Immature natural killer cell (primary cell): Measurements from ENCODE around the gene ZBTB20. TPM values are rescaled to one million over a fixed set of nuclear protein-coding genes. Genes with fewer than 3 reads are reported as not detected.

Source experiments
- DNase-seq, 3 donors: peaks; one replicate each; pipeline ENCODE4 v3.0.0; 2022; ENCODE audit warnings: mixed read lengths in 1 of 3
- H3K27ac Mint-ChIP-seq, 6 donors: one replicate each; pipeline ENCODE4 v1.8.0; 2020; ENCODE audit warnings: mixed read lengths in 6 of 6, mild to moderate bottlenecking in 5 of 6, inconsistent platforms in 4 of 6, moderate library complexity in 3 of 6
- H3K27me3 Mint-ChIP-seq, 3 donors: one replicate each; pipeline ENCODE4 v1.8.0; 2020 to 2021; ENCODE audit warnings: low read depth in 3 of 3, mild to moderate bottlenecking in 3 of 3, mixed read lengths in 3 of 3, moderate library complexity in 3 of 3, inconsistent platforms in 1 of 3
- H3K36me3 Mint-ChIP-seq, 3 donors: one replicate each; pipeline ENCODE4 v1.8.0; 2020; ENCODE audit warnings: mixed read lengths in 3 of 3, inconsistent platforms in 2 of 3, mild to moderate bottlenecking in 2 of 3
- H3K4me1 Mint-ChIP-seq, 2 donors: one replicate each; pipeline ENCODE4 v1.8.0; 2020; ENCODE audit warnings: inconsistent platforms in 2 of 2, mild to moderate bottlenecking in 2 of 2, mixed read lengths in 2 of 2, moderate library complexity in 1 of 2
- H3K4me3 Mint-ChIP-seq, 5 donors: one replicate each; pipeline ENCODE4 v1.8.0; 2020; ENCODE audit warnings: mild to moderate bottlenecking in 5 of 5, mixed read lengths in 5 of 5, inconsistent platforms in 3 of 5, moderate library complexity in 3 of 5
- H3K9me3 Mint-ChIP-seq, 6 donors: one replicate each; pipeline ENCODE4 v1.8.0; 2020; ENCODE audit warnings: mild to moderate bottlenecking in 6 of 6, mixed read lengths in 6 of 6, inconsistent platforms in 4 of 6, moderate library complexity in 3 of 6
- polyA plus RNA-seq, 3 donors: library from polyadenylated mRNA; unstranded; fragments of 300-500 nt; fragmentation: Illumina TruSeq; gene quantifications; one replicate each; pipeline ENCODE4 v1.2.3, GENCODE V29; 2021

ZBTB20 gene
- polyA plus RNA-seq, 3 donors from 2014 or later, result 7.2 to 21.3 (median 16.5) TPM

GRCh38 chr3:114542359-114542758 lies 604.7 kb downstream of the ZBTB20 start:
- peaks cover 0 to 3% (median 0%) of the 10 kb centered on the region in 3 donors for H3K27me3 Mint-ChIP-seq
- peaks cover 0 to 4% of the 10 kb centered on the region in 2 donors for H3K4me1 Mint-ChIP-seq
- no peak for DNase-seq
- peaks cover 0 to 8% (median 4%) of the 10 kb centered on the region in 3 donors for H3K36me3 Mint-ChIP-seq
- H3K27ac Mint-ChIP-seq, result no peak overlapping the region
- no peak overlapping the region for H3K4me3 Mint-ChIP-seq
- H3K9me3 Mint-ChIP-seq, result no peaks in the 10 kb centered on the region

DNA sequence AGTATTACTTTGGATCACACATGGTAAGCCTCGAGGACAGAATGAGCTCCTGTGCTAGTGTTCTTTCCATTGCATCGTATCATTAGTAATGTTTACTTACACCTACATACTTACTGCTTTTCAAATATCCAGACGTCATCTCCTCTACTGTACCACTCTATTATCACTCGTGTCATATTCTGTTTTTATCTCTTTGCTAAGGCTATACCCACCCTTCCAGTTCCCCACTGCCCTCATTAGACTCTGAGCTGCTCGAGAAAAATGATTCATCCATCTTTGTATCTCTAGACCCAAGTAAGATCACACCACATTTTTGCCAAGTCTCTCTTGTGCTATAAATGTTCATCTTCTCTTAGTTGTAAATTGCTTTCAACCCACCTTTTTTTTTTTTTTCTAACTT lies 607.6 kb downstream of the ZBTB20 start:
- no peak for DNase-seq
- Mint-ChIP-seq H3K4me3 (no peak overlapping the region), H3K36me3 (peaks cover 0 to 4% (median 0%) of the 10 kb centered on the region in 3 donors), H3K4me1 (peaks cover 7 to 9% of the 10 kb centered on the region in 2 donors), H3K27ac (no peak overlapping the region), H3K9me3 (peaks cover 0 to 3% (median 0%) of the 10 kb centered on the region in 6 donors), H3K27me3 (peaks cover 0 to 3% (median 0%) of the 10 kb centered on the region in 3 donors)

GRCh38 chr3:114538211-114538610 lies 608.9 kb downstream of the ZBTB20 start:
- DNase-seq, result no peak
- Mint-ChIP-seq H3K27me3 (peaks cover 0 to 4% (median 0%) of the 10 kb centered on the region in 3 donors), H3K9me3 (peaks cover 0 to 5% (median 0%) of the 10 kb centered on the region in 6 donors), H3K4me1 (peaks cover 20 to 21% of the 10 kb centered on the region in 2 donors), H3K36me3 (peaks cover 0 to 10% (median 4%) of the 10 kb centered on the region in 3 donors), H3K4me3 (no peak overlapping the region), H3K27ac (no peak overlapping the region)

- H3K4me3 Mint-ChIP-seq, result no peak overlapping the region
- peaks cover 21 to 24% of the 10 kb centered on the region in 2 donors for H3K4me1 Mint-ChIP-seq
- peaks cover 6 to 22% (median 8%) of the 10 kb centered on the region in 3 donors for H3K36me3 Mint-ChIP-seq
- peaks cover 0 to 6% (median 2%) of the 10 kb centered on the region in 6 donors for H3K9me3 Mint-ChIP-seq
- no peaks in the 10 kb centered on the region for H3K27me3 Mint-ChIP-seq
- DNase-seq, result no peak
- no peak overlapping the region for H3K27ac Mint-ChIP-seq
Measured at GRCh38 chr3:114528517-114528916, 618.6 kb downstream of the ZBTB20 start.

- Mint-ChIP-seq H3K9me3 (no peaks in the 10 kb centered on the region), H3K36me3 (peaks cover 4 to 9% (median 8%) of the 10 kb centered on the region in 3 donors), H3K27me3 (no peaks in the 10 kb centered on the region), H3K4me1 (peaks cover 8 to 10% of the 10 kb centered on the region in 2 donors), H3K4me3 (no peak overlapping the region), H3K27ac (peak overlapping the region in 1 of 6 donors; percentile 58)
- DNase-seq, result no peak
Measured at GRCh38 chr3:114527036-114527644, 619.9 kb downstream of the ZBTB20 start.

DNA sequence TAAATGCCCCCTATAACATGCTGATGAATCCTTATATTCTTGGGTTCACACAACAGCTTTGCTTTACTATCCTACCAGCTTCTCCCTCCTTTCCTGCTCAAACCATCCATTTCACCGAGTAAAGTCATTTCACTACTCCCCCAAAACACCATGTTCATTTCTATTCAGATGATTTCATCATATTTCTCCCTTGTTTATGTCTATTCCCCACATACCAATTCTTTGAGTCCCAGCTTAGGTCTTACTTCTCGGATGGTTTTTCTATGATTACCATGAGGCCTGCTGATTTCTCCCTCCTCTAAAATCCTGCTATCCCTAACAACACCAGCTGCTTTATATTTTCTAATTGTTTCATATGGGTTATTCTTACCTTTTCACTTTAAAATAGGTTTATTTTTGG lies 621.8 kb downstream of the ZBTB20 start:
- Mint-ChIP-seq H3K36me3 (no peaks in the 10 kb centered on the region), H3K4me1 (no peaks in the 10 kb centered on the region), H3K27ac (no peak overlapping the region), H3K9me3 (no peaks in the 10 kb centered on the region), H3K4me3 (no peak overlapping the region), H3K27me3 (no peaks in the 10 kb centered on the region)
- no peak for DNase-seq

- Mint-ChIP-seq H3K27me3 (peaks cover 0 to 2% (median 0%) of the 10 kb centered on the region in 3 donors), H3K4me3 (no peak overlapping the region), H3K36me3 (no peaks in the 10 kb centered on the region), H3K9me3 (no peaks in the 10 kb centered on the region), H3K27ac (no peak overlapping the region), H3K4me1 (no peaks in the 10 kb centered on the region)
- DNase-seq, result peak in 1 of 3 donors; percentile 17
Measured at GRCh38 chr3:114519415-114519814, 627.7 kb downstream of the ZBTB20 start.

DNA sequence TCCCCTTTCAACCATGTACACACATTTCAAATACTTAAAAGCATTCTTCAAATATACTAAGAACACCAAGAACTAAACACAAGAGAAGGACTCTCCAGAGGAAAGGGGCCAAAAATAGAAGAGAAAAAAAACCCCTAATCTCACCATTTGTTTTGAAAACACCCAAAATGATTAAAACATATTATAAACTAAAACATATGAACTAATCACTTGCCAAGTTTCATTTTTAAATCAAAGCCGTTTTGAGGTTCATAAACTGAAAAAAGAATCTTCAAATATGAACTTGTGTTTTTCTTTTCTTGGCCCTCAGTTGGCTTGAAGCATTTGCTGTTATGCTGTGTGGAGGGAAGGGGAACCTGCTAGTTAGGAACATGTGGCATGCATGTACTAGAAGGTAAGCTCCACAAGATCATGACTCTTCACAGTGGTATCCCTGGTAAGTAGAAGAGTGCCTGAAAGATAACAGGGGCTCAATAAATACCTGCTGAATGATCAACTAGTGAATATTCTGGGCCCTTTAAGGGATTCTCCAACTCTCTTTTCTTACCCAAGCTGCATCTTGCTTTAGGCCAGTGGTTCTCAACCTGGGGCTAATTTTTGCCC lies 628.8 kb downstream of the ZBTB20 start:
- H3K36me3 Mint-ChIP-seq, result no peaks in the 10 kb centered on the region
- no peaks in the 10 kb centered on the region for H3K9me3 Mint-ChIP-seq
- no peak overlapping the region for H3K4me3 Mint-ChIP-seq
- no peak overlapping the region for H3K27ac Mint-ChIP-seq
- no peaks in the 10 kb centered on the region for H3K4me1 Mint-ChIP-seq
- peaks cover 0 to 2% (median 0%) of the 10 kb centered on the region in 3 donors for H3K27me3 Mint-ChIP-seq
- DNase-seq, result no peak

- H3K36me3 Mint-ChIP-seq, result no peaks in the 10 kb centered on the region
- no peaks in the 10 kb centered on the region for H3K9me3 Mint-ChIP-seq
- peaks cover 0 to 3% (median 0%) of the 10 kb centered on the region in 3 donors for H3K27me3 Mint-ChIP-seq
- H3K4me3 Mint-ChIP-seq, result peak overlapping the region in 2 of 5 donors; percentile 5 to 38
- H3K27ac Mint-ChIP-seq, result no peak overlapping the region
- H3K4me1 Mint-ChIP-seq, result peaks cover 18% of the 10 kb centered on the region in 2 donors
- no peak for DNase-seq
Measured at GRCh38 chr3:114510201-114510600, 636.9 kb downstream of the ZBTB20 start.

DNA sequence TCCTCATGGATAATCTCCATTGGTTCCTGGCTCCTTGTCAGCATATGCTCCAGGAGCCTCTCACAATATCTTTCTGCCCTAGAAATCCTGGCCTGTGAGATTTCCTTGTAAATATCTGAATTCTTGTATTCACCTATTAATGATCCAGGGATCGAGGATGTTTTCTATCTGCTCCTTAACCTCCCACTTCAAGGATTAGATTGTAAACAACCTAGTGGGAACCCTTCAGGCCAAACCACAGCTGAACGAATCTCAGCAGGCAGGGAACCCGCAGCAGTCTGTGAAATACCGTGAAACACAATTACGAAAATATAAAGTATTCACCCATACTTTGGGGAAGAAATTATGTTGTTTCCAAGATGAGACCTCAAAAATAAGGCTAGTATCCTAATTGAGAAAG lies 637.3 kb downstream of the ZBTB20 start:
- Mint-ChIP-seq H3K27ac (no peak overlapping the region), H3K4me3 (no peak overlapping the region), H3K36me3 (peaks cover 0 to 3% (median 0%) of the 10 kb centered on the region in 3 donors), H3K4me1 (peaks cover 18% of the 10 kb centered on the region in 2 donors), H3K27me3 (peaks cover 0 to 3% (median 0%) of the 10 kb centered on the region in 3 donors), H3K9me3 (no peaks in the 10 kb centered on the region)
- DNase-seq, result no peak

GRCh38 chr3:114508976-114509375 lies 638.1 kb downstream of the ZBTB20 start:
- Mint-ChIP-seq H3K4me1 (peaks cover 18% of the 10 kb centered on the region in 2 donors), H3K4me3 (no peak overlapping the region), H3K27me3 (peaks cover 0 to 5% (median 0%) of the 10 kb centered on the region in 3 donors), H3K9me3 (no peaks in the 10 kb centered on the region), H3K27ac (no peak overlapping the region), H3K36me3 (peaks cover 0 to 3% (median 0%) of the 10 kb centered on the region in 3 donors)
- DNase-seq, result no peak

DNA sequence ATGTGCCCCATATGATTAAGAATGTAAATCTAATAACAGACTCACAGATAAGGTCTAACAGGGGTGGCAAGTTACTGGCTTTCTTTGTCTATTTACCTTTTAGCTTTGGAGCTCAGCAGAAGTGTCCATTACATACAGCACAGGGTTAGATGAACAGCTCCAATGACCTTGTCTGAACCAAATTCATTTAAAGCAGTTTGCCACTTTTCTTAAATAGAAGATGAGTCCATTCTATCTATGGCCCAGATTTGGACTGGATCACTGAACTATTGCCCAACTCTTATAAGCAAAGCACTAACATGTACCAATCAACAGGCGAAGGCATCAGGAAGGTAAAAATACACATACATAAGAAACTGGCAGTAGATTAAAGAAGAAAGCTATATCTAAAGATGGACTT lies 638.9 kb downstream of the ZBTB20 start:
- DNase-seq, result no peak
- Mint-ChIP-seq H3K4me1 (peaks cover 18% of the 10 kb centered on the region in 2 donors), H3K9me3 (no peaks in the 10 kb centered on the region), H3K27ac (no peak overlapping the region), H3K36me3 (peaks cover 0 to 3% (median 0%) of the 10 kb centered on the region in 3 donors), H3K4me3 (no peak overlapping the region), H3K27me3 (peaks cover 0 to 8% (median 0%) of the 10 kb centered on the region in 3 donors)

DNA sequence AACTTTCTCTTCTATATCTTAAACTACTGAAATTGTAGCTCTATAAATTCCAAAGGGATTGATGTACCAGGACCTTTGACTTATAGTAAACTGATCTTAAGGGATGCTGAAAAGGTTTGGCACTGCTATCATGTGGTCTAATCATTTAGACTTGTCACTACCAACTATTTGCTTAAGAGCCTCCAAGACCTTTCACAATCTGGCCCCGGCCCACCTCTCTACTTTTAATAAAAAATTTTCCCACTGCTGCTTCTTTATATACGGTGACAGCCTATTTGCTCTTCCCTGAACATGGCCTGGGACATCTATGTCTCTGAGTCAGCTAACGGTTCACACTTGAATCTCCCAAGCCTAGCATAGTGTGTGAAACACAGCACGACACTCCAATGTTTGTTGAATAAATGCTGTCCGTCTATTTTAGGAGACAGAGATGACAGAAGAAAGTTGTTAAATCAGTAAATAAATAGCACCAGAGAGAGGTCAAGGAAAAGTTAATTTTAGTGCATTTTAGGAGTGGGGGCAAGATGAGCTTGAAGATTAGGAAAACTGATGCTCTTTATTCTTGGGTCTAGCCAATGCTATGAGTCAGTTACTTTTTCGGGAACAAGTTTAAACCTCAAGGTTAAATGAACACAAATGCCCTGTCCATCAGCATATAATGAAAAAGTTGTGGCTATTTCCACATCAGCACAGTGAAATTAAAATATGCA lies 640.3 kb downstream of the ZBTB20 start:
- peaks cover 0 to 4% (median 0%) of the 10 kb centered on the region in 3 donors for H3K27me3 Mint-ChIP-seq
- H3K4me3 Mint-ChIP-seq, result no peak overlapping the region
- H3K4me1 Mint-ChIP-seq, result peaks cover 20 to 24% of the 10 kb centered on the region in 2 donors
- no peak overlapping the region for H3K27ac Mint-ChIP-seq
- H3K36me3 Mint-ChIP-seq, result peaks cover 0 to 3% (median 0%) of the 10 kb centered on the region in 3 donors
- DNase-seq, result no peak
- no peaks in the 10 kb centered on the region for H3K9me3 Mint-ChIP-seq
